Activated T-cell treated with anti-CD3 and anti-CD28 coated beads, Interleukin-2, amount 50 U/mL, for 24 hours (primary cell): ENCODE results near the gene SYCE3.

Source experiments
- DNase-seq: peaks from one replicate; pipeline ENCODE4 v3.0.0-alpha.2; 2020
- H3K27ac Mint-ChIP-seq: 2 replicates; pipeline ENCODE4 v1.8.0; 2020; ENCODE audit warnings: mild to moderate bottlenecking, mixed read lengths
- H3K27me3 Mint-ChIP-seq: 2 replicates; pipeline ENCODE4 v1.8.0; 2020; ENCODE audit warnings: mixed read lengths
- H3K36me3 Mint-ChIP-seq: 2 replicates; pipeline ENCODE4 v1.8.0; 2020; ENCODE audit warnings: low read depth, mixed read lengths
- H3K4me1 Mint-ChIP-seq: 2 replicates; pipeline ENCODE4 v1.8.0; 2020; ENCODE audit warnings: low read depth, mixed read lengths
- H3K4me3 Mint-ChIP-seq: 2 replicates; pipeline ENCODE4 v1.8.0; 2020; ENCODE audit warnings: mild to moderate bottlenecking, moderate library complexity, mixed read lengths
- H3K9me3 Mint-ChIP-seq: 2 replicates; pipeline ENCODE4 v1.8.0; 2020; ENCODE audit warnings: mixed read lengths

The SYCE3 gene

DNA sequence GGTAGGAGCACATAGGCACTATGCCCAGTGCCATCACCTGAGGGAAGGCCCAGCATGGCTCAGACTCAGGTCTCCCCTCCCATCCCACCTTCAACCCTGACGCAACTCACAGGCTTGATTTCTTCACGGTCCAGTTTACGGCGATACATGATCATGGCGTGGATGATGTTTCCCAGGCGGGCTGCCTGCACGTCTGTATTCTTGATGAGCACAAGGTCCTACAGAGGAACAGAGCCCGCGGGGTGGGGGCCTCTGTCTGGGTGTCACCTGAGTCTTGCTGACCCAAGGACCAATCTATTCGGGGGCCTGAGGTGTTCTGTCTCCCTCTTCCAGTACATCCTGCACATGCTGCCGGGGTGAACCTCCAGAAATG lies 11.7 kb upstream of the SYCE3 start:
- Mint-ChIP-seq H3K27me3 (no peaks in the 10 kb centered on the region), H3K9me3 (no peaks in the 10 kb centered on the region), H3K4me1 (peaks cover 4% of the 10 kb centered on the region), H3K36me3 (peaks cover 90% of the 10 kb centered on the region), H3K4me3 (no peak overlapping the region), H3K27ac (no peak overlapping the region)
- no peak for DNase-seq

DNA sequence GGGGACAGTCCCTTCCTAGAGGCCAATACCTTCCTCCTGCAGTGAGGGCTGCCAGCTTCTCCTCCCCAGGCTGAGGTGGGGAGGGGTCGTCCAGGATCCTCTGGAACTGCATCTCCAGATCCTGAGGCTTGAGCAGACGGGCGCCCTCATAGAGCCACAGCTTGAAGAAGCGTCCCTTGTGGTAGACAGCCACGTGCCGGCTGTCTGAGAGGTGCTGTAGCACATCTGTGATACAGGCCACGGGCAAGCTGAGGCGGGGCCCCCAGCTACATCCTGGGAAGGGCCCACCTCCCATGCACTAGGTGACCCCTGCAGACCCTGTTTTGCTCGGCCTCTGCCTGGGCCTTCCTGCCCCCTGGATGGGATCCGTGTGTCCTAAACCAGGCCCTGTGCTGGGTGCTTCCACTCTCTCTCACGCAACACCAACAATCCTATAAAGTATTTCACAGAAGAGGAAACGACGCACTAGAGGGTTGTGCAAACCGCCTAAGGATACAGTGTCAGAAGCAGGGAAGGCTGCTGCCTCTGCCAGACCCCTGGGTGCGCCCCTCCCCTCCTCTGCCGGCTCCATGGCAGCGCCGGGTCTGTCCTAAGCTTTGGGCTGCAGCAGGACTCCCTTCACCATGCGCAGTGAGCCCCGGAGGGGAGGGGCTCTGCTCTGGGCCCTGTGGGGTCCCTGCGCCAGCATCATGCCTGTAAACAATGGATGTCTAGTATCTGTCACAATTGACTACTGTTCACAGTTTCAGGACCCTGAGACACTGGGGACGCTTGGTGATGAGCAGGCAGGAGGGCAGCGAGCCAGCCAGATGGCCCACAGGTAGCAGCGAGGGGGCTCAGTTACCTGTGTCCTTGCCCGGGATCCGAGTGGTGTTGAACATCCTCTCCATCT lies 11.0 kb upstream of the SYCE3 start:
- H3K36me3 Mint-ChIP-seq = peaks cover 90% of the 10 kb centered on the region
- H3K4me1 Mint-ChIP-seq = peaks cover 4% of the 10 kb centered on the region
- no peaks in the 10 kb centered on the region for H3K27me3 Mint-ChIP-seq
- no peaks in the 10 kb centered on the region for H3K9me3 Mint-ChIP-seq
- no peak overlapping the region for H3K27ac Mint-ChIP-seq
- no peak for DNase-seq
- no peak overlapping the region for H3K4me3 Mint-ChIP-seq

- H3K27ac Mint-ChIP-seq = no peak overlapping the region
- H3K27me3 Mint-ChIP-seq = no peaks in the 10 kb centered on the region
- peaks cover 4% of the 10 kb centered on the region for H3K4me1 Mint-ChIP-seq
- H3K9me3 Mint-ChIP-seq = no peaks in the 10 kb centered on the region
- H3K36me3 Mint-ChIP-seq = peaks cover 94% of the 10 kb centered on the region
- no peak overlapping the region for H3K4me3 Mint-ChIP-seq
- DNase-seq = no peak
These were observed 10.2 kb upstream of the SYCE3 start for GRCh38 chr22:50572965-50573364.

DNA sequence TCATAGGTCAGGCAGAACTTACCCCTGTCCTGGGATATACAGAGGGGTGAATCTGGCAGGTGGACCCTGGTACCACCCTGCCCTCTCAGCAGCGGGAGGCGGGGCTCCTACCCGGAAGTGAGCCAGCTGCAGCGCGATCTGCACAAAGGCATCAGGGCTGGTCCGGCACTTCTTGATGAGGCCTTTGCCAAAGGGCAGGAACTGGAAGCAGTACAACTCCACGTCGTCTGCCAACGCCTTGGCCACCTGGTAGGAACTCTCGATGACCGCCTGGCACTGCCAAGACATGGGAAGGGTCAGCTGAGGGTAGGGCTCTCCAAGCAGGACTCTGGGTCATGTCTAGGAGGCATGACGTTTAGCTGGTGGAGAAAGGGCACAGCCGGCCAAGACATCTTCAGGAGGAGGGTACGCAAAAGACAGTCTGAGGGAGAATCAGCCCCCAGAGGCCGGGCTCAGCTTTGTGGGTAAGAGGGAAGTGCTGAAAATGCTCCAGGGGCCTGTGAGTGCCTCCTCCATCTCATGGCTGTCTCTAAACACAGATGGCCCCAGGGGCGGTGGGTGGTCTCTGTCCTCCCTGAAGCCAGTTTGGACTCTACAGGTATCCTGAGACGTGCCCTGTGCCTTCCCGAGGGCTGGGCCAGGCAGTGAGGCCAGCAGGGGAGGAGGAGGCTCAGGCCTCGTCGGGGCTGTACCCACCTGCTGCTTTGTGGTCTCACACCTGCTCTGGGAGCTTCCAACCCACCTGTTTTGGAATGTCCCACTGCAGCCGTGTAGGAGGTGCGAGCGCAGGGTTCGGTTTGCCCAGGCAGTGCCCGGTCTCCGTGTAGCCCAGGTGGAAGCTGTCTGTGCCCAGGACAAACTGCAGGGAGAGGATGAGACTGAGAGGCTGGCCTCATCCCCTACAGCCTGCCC lies 8.8 kb upstream of the SYCE3 start:
- Mint-ChIP-seq H3K4me1 (no peaks in the 10 kb centered on the region), H3K4me3 (no peak overlapping the region), H3K27me3 (no peaks in the 10 kb centered on the region), H3K36me3 (peaks cover 87% of the 10 kb centered on the region), H3K27ac (no peak overlapping the region), H3K9me3 (no peaks in the 10 kb centered on the region)
- no peak for DNase-seq

DNA sequence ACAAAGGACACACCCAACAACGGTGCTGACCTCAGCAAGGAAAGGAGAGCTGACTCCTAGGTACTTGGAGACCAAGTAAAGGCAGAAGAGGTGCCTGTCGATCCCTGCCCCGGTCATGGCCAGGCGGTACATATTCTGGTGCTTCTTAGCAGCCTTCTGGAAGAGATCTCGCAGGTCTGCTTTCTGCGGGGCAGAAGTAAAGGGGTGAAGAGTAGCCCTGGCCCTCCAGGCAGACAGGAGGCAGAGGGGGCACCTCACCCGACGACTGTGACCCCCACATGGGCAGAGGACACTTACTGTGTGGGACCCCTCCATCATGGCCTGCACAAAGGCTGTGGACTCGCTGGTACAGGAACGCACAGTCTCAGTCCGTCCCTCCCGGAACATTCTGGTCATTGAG lies 8.1 kb upstream of the SYCE3 start:
- Mint-ChIP-seq H3K4me3 (no peak overlapping the region), H3K9me3 (no peaks in the 10 kb centered on the region), H3K27ac (no peak overlapping the region), H3K27me3 (no peaks in the 10 kb centered on the region), H3K4me1 (no peaks in the 10 kb centered on the region), H3K36me3 (peaks cover 81% of the 10 kb centered on the region)
- DNase-seq = no peak

GRCh38 chr22:50569896-50570535 lies 7.3 kb upstream of the SYCE3 start:
- peaks cover 72% of the 10 kb centered on the region for H3K36me3 Mint-ChIP-seq
- no peaks in the 10 kb centered on the region for H3K27me3 Mint-ChIP-seq
- DNase-seq = no peak
- no peak overlapping the region for H3K4me3 Mint-ChIP-seq
- H3K4me1 Mint-ChIP-seq = no peaks in the 10 kb centered on the region
- no peaks in the 10 kb centered on the region for H3K9me3 Mint-ChIP-seq
- H3K27ac Mint-ChIP-seq = no peak overlapping the region

DNA sequence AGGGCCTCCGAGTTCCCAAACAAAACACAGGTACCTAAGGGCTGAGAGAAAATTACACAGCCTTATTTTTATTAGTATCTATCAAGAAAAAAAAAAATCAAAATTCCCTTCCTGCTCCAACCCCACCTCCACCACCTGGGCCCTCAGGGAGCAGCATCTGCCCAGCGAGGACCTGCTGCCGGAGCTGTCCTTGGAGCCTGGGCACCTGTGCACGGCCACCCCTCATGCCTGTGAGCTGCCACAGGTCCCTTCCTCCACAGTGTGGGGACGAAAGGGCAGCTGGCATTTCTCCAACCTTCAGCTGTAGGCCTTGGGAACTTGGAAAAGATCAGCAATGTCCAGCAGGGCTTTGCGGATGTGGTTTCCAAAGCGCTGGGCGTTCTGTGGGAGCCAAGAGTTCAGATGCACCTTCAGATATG lies 6.3 kb upstream of the SYCE3 start:
- no peaks in the 10 kb centered on the region for H3K4me1 Mint-ChIP-seq
- peaks cover 65% of the 10 kb centered on the region for H3K36me3 Mint-ChIP-seq
- no peaks in the 10 kb centered on the region for H3K9me3 Mint-ChIP-seq
- H3K27ac Mint-ChIP-seq = no peak overlapping the region
- no peak for DNase-seq
- no peaks in the 10 kb centered on the region for H3K27me3 Mint-ChIP-seq
- H3K4me3 Mint-ChIP-seq = no peak overlapping the region

DNA sequence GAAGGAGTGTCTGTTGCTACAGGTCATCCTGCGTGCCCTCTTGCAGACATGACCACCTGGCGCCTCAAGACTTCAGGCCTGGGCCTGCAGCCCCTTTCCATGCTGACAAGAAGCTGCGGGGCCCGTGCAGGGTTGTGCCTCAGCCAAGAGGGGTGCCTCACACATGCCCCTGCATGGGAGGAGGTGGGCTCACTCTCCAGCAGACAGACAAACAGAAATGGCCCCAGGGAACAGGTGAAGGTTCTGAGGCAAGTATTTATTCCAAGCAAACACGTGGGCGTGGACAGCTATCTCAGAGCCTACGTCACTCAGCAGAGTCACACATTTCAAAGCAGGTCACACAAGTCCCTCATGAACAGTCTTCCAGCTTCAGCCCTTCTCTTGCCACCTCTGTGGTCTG lies 5.9 kb upstream of the SYCE3 start:
- DNase-seq = no peak
- no peak overlapping the region for H3K27ac Mint-ChIP-seq
- H3K4me1 Mint-ChIP-seq = peaks cover 2% of the 10 kb centered on the region
- H3K4me3 Mint-ChIP-seq = no peak overlapping the region
- H3K36me3 Mint-ChIP-seq = peaks cover 62% of the 10 kb centered on the region
- no peaks in the 10 kb centered on the region for H3K9me3 Mint-ChIP-seq
- no peaks in the 10 kb centered on the region for H3K27me3 Mint-ChIP-seq

DNA sequence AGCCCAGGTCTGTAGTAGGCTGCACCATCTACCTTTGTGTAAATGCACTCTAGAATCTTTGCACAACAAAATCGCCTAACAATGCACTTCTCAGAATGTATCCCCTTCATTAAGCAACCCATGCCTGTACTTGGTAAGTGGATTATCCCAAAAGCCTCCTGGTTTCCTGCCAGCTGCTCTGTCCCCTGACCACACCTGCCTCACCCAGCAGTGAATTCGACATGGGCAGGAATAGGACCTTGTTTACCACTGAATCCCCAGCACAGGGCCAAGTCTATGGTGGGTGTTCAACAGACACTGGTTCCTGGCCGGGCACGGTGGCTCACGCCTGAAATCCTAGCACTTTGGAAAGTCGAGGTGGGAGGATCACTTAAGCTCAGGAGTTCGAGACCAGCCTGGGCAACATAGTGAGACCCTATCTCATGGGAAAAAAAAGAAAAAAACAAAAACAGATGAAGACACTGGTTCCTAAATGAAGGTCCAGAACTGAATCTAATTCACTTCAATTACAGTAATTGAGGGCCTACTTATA lies 5.1 kb upstream of the SYCE3 start:
- H3K27me3 Mint-ChIP-seq = no peaks in the 10 kb centered on the region
- no peak overlapping the region for H3K27ac Mint-ChIP-seq
- H3K9me3 Mint-ChIP-seq = no peaks in the 10 kb centered on the region
- H3K4me3 Mint-ChIP-seq = no peak overlapping the region
- DNase-seq = no peak
- H3K4me1 Mint-ChIP-seq = peaks cover 11% of the 10 kb centered on the region
- H3K36me3 Mint-ChIP-seq = peaks cover 55% of the 10 kb centered on the region

- no peak overlapping the region for H3K27ac Mint-ChIP-seq
- H3K9me3 Mint-ChIP-seq = no peaks in the 10 kb centered on the region
- H3K4me3 Mint-ChIP-seq = no peak overlapping the region
- peaks cover 20% of the 10 kb centered on the region for H3K4me1 Mint-ChIP-seq
- H3K27me3 Mint-ChIP-seq = no peaks in the 10 kb centered on the region
- no peak for DNase-seq
- peaks cover 20% of the 10 kb centered on the region for H3K36me3 Mint-ChIP-seq
These were observed 1.6 kb upstream of the SYCE3 start for GRCh38 chr22:50564289-50564688.

GRCh38 chr22:50563413-50564160 lies 868 bp upstream of the SYCE3 start:
- H3K9me3 Mint-ChIP-seq = no peaks in the 10 kb centered on the region
- no peak for DNase-seq
- peaks cover 20% of the 10 kb centered on the region for H3K4me1 Mint-ChIP-seq
- H3K27ac Mint-ChIP-seq = peak overlapping the region; percentile 87
- no peaks in the 10 kb centered on the region for H3K27me3 Mint-ChIP-seq
- peaks cover 13% of the 10 kb centered on the region for H3K36me3 Mint-ChIP-seq
- H3K4me3 Mint-ChIP-seq = peak overlapping the region; percentile 89

GRCh38 chr22:50561401-50562358 lies 1.0 kb downstream of the SYCE3 start:
- H3K27ac Mint-ChIP-seq = peak overlapping the region; percentile 45
- no peaks in the 10 kb centered on the region for H3K9me3 Mint-ChIP-seq
- H3K36me3 Mint-ChIP-seq = peaks cover 2% of the 10 kb centered on the region
- H3K27me3 Mint-ChIP-seq = no peaks in the 10 kb centered on the region
- no peak for DNase-seq
- H3K4me3 Mint-ChIP-seq = no peak overlapping the region
- H3K4me1 Mint-ChIP-seq = peaks cover 20% of the 10 kb centered on the region

GRCh38 chr22:50560034-50560433 lies 2.7 kb downstream of the SYCE3 start:
- no peak overlapping the region for H3K27ac Mint-ChIP-seq
- no peak overlapping the region for H3K4me3 Mint-ChIP-seq
- peaks cover 20% of the 10 kb centered on the region for H3K4me1 Mint-ChIP-seq
- peaks cover 2% of the 10 kb centered on the region for H3K36me3 Mint-ChIP-seq
- H3K9me3 Mint-ChIP-seq = no peaks in the 10 kb centered on the region
- no peaks in the 10 kb centered on the region for H3K27me3 Mint-ChIP-seq
- DNase-seq = no peak
